Activated naive CD8-positive, alpha-beta T cell treated with anti-CD3 and anti-CD28 coated beads, Interleukin-2, amount 50 U/mL, for 24 hours (primary cell): ENCODE measurements around the gene FOXK2.
A peak's percentile ranks its signal among the peaks of the same experiment; 100 is the strongest.
"Not testable (repeated sequence)": the region's sequence is repeated elsewhere in the genome, so short reads cannot be mapped to it uniquely, and the experiment has no call there.

Source experiments
- ATAC-seq: fragments of 150-1000 bp; cut with Tn5 transposase; one replicate; pipeline ENCODE4 v1.10.0; 2021
- DNase-seq: peaks from one replicate; pipeline ENCODE4 v3.0.0; 2021
- H3K27ac Mint-ChIP-seq: one replicate; pipeline ENCODE4 v1.8.0; 2021; ENCODE audit warnings: mild to moderate bottlenecking, mixed read lengths
- H3K27me3 Mint-ChIP-seq: one replicate; pipeline ENCODE4 v1.8.0; 2021; ENCODE audit warnings: mixed read lengths
- H3K36me3 Mint-ChIP-seq: one replicate; pipeline ENCODE4 v1.8.0; 2021; ENCODE audit warnings: low read depth, mixed read lengths
- H3K4me1 Mint-ChIP-seq: one replicate; pipeline ENCODE4 v1.8.0; 2021; ENCODE audit warnings: mixed read lengths
- H3K4me3 Mint-ChIP-seq: one replicate; pipeline ENCODE4 v1.8.0; 2021; ENCODE audit warnings: mild to moderate bottlenecking, moderate library complexity, mixed read lengths
- H3K9me3 Mint-ChIP-seq: one replicate; pipeline ENCODE4 v1.8.0; 2021; ENCODE audit warnings: mixed read lengths

FOXK2 gene

DNA sequence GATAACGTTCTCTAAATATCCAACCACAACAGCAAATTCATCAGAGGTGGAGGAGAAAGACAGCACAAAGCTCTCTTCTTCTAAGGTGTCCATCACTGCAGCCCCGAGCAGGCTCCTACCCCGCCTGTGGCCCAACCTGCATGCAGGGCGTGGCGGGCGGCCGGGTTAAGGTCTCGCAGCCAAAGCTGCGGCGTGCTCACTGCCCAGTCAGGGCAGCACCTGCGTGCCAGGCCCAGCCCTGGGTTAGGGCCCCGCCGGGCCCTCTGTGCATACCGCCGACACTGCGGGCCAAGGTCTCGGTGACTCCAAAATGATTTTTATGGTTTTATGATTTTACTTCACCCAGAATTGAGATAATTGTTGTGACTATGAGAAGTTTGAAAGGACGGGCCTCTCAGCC is 57.8 kb downstream of the FOXK2 start:
- no peak for ATAC-seq
- Mint-ChIP-seq H3K36me3 (peaks cover 37% of the 10 kb centered on the region), H3K4me1 (no peaks in the 10 kb centered on the region)

DNA sequence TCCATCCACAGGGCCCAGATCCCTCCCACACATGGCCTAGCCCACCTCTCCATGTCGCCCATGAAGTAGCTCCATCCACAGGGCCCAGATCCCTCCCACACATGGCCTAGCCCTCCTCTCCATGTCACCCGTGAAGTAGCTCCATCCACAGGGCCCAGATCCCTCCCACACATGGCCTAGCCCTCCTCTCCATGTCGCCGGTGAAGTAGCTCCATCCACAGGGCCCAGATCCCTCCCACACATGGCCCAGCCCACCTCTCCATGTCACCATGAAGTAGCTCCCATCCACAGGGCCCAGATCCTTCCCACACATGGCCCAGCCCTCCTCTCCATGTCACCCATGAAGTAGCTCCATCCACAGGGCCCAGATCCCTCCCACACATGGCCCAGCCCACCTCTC is 60.4 kb downstream of the FOXK2 start:
- not testable (repeated sequence) for DNase-seq, H3K27ac Mint-ChIP-seq, H3K4me3 Mint-ChIP-seq, H3K4me1 Mint-ChIP-seq, H3K27me3 Mint-ChIP-seq, H3K9me3 Mint-ChIP-seq, ATAC-seq
- H3K36me3 Mint-ChIP-seq: peaks cover 30% of the 10 kb centered on the region

More for the DNA sequence above, 57.8 kb downstream of the FOXK2 start:
- Mint-ChIP-seq H3K4me3 (no peak overlapping the region), H3K27me3 (no peaks in the 10 kb centered on the region), H3K27ac (no peak overlapping the region), H3K9me3 (no peaks in the 10 kb centered on the region)
- DNase-seq: no peak

DNA sequence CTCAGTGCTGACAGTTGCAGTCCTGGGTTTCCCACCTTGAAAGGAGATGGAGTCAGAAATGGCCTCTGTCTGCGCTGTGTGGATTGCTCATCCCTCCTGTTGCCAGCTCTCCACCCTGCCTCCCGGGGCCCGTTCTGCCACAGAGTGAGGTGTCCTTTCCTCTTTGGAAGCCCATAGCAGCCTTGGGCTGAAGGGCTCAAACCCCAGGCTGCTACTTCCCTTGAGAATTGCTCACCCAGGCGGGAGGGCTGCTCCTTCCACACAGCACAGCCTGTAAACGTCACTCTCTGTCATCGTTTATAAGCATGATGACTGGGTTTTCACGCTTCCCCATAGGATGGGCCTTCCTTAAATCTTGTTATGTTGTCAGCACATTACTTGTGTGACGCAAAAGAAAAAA is 62.7 kb downstream of the FOXK2 start:
- Mint-ChIP-seq H3K27me3 (no peaks in the 10 kb centered on the region), H3K9me3 (no peaks in the 10 kb centered on the region), H3K4me1 (peaks cover 15% of the 10 kb centered on the region), H3K27ac (no peak overlapping the region), H3K36me3 (peaks cover 32% of the 10 kb centered on the region), H3K4me3 (no peak overlapping the region)
- ATAC-seq: no peak
- no peak for DNase-seq

DNA sequence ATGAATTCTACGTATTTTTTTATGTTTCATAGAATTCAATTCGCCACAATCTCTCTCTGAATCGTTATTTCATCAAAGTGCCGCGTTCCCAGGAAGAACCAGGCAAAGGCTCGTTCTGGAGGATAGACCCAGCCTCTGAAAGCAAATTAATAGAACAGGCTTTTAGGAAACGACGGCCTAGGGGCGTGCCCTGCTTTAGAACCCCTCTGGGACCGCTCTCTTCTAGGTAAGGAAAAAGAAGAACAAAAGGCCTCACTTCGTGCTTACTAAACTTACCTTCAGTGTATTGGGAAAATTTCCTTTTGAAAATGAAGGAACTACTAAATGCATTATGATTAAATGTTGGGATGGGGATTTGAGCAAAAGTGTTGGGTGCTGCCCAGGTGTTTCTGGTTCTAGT is 63.2 kb downstream of the FOXK2 start:
- H3K27ac Mint-ChIP-seq: no peak overlapping the region
- peaks cover 20% of the 10 kb centered on the region for H3K4me1 Mint-ChIP-seq
- peaks cover 37% of the 10 kb centered on the region for H3K36me3 Mint-ChIP-seq
- DNase-seq: no peak
- no peak overlapping the region for H3K4me3 Mint-ChIP-seq
- no peaks in the 10 kb centered on the region for H3K9me3 Mint-ChIP-seq
- ATAC-seq: no peak
- no peaks in the 10 kb centered on the region for H3K27me3 Mint-ChIP-seq

DNA sequence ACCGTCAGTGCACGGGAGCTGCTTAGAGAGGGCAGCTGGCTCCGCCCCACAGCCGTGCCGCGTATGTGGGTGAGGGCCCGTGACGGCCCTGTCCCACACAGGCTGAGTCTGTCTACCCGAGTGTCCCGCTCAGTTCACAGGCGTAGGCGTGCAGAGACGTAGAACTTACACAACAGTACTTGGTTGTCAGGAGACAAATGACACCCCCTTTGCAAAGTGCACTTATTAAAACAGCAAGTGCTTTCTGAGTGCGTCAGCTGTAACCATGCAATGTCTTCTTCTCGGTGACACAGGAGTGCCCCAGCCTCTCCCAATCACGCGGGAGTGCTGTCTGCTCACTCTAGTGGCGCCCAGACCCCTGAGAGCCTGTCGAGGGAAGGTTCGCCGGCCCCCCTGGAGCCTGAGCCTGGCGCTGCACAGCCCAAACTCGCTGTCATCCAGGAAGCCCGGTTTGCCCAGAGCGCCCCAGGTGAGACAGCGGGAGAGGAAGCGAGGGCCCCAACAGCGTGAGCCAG is 64.2 kb downstream of the FOXK2 start:
- Mint-ChIP-seq H3K27ac (no peak overlapping the region), H3K9me3 (no peaks in the 10 kb centered on the region), H3K4me1 (peaks cover 23% of the 10 kb centered on the region), H3K27me3 (no peaks in the 10 kb centered on the region), H3K36me3 (peaks cover 35% of the 10 kb centered on the region), H3K4me3 (no peak overlapping the region)
- ATAC-seq: peak; percentile 68
- DNase-seq: no peak

DNA sequence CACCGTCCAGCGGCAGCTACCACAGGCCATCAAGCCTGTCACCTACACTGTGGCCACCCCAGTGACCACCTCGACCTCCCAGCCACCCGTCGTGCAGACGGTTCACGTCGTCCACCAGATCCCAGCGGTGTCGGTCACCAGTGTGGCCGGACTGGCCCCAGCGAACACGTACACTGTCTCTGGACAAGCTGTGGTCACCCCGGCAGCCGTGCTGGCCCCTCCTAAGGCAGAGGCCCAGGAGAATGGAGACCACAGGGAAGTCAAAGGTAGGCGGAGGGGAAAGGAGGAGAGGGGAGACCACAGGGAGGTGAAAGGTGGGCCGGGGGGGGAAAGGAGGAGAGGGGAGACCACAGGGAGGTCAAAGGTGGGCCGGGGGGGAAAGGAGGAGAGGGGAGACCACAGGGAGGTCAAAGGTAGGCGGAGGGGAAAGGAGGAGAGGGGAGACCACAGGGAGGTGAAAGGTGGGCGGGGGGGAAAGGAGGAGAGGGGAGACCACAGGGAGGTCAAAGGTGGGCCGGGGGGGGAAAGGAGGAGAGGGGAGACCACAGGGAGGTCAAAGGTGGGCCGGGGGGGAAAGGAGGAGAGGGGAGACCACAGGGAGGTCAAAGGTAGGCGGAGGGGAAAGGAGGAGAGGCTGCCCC is 66.5 kb downstream of the FOXK2 start:
- H3K27me3 Mint-ChIP-seq, ATAC-seq, H3K4me3 Mint-ChIP-seq, H3K9me3 Mint-ChIP-seq: not testable (repeated sequence)
- H3K36me3 Mint-ChIP-seq: peaks cover 30% of the 10 kb centered on the region
- peak; percentile 35 for DNase-seq
- H3K4me1 Mint-ChIP-seq: peaks cover 25% of the 10 kb centered on the region
- peak overlapping the region; percentile 65 for H3K27ac Mint-ChIP-seq

DNA sequence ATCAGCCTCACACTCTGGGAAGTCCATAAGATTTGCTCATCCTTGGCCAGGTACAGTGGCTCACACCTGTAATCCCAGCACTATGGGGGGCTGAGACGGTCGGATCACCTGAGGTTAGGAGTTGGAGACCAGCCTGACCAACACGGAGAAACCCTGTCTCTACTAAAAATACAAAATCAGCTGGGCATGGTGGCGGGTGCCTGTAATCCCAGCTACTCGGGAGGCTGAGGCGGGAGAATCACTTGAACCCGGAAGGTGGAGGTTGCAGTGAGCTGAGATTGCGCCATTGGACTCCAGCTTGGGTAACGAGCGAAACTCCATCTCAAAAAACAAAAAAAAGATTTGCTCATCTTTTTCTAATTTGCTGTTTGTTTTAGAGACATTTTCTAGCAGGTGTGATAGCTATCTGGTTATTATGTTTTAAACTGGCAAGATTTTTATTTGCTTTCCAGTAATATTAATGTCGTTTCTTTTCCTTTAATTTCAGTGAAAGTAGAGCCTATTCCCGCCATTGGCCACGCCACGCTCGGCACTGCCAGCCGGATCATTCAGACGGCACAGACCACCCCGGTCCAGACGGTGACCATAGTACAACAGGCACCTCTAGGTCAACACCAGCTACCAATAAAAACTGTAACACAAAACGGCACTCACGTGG is 67.2 kb downstream of the FOXK2 start:
- peaks cover 30% of the 10 kb centered on the region for H3K36me3 Mint-ChIP-seq

DNA sequence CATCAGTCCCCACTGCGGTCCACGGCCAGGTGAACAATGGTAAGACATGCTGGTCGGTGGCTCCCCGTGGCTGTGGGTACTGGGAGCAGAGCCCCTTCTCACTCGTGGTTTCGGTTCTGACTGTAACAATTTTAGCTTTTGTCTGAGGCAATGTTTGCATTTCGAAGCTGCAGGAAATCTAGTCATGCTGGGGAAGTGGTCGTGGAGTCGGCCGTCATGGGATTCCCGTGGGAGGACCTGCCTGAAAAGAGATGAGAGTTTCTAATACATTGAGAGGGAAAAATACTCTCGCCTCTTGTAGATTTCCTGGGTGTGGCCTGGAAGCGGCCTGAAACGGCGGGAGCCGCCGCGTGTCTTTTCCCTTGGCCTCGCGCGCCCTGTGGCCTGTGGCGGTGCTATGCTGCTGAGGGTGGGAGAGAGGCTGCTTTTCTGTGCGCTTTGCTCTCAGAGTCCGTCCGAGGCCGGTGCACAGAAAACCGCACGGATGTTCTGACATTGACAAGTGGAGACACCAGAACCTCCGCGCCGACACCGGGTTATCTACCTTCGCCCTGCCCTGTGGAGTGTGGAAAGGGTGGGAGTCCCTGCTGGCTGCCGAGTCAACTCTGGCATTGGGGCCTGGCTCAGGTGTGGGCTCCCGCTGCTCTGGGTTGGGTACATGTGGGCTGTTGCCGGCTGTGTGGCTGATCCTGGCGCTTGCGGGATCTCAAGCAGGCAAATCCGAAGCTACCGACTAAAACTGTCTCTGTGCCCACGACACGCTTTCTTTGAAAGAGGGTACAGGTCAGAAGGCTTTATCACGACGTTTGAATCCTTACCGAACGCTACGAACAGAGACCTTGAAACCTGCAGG is 67.9 kb downstream of the FOXK2 start:
- DNase-seq (no peak), ATAC-seq (peak; percentile 12)
- no peak overlapping the region for H3K4me3 Mint-ChIP-seq
- H3K27ac Mint-ChIP-seq: peak overlapping the region; percentile 47
- H3K36me3 Mint-ChIP-seq: peaks cover 30% of the 10 kb centered on the region
- peaks cover 36% of the 10 kb centered on the region for H3K4me1 Mint-ChIP-seq
- H3K27me3 Mint-ChIP-seq: no peaks in the 10 kb centered on the region
- H3K9me3 Mint-ChIP-seq: no peaks in the 10 kb centered on the region

More for the DNA sequence above, 67.2 kb downstream of the FOXK2 start:
- Mint-ChIP-seq H3K4me1 (peaks cover 28% of the 10 kb centered on the region), H3K27ac (peak overlapping the region; percentile 47), H3K4me3 (no peak overlapping the region), H3K9me3 (no peaks in the 10 kb centered on the region), H3K27me3 (no peaks in the 10 kb centered on the region)
- DNase-seq (no peak), ATAC-seq (no peak)

DNA sequence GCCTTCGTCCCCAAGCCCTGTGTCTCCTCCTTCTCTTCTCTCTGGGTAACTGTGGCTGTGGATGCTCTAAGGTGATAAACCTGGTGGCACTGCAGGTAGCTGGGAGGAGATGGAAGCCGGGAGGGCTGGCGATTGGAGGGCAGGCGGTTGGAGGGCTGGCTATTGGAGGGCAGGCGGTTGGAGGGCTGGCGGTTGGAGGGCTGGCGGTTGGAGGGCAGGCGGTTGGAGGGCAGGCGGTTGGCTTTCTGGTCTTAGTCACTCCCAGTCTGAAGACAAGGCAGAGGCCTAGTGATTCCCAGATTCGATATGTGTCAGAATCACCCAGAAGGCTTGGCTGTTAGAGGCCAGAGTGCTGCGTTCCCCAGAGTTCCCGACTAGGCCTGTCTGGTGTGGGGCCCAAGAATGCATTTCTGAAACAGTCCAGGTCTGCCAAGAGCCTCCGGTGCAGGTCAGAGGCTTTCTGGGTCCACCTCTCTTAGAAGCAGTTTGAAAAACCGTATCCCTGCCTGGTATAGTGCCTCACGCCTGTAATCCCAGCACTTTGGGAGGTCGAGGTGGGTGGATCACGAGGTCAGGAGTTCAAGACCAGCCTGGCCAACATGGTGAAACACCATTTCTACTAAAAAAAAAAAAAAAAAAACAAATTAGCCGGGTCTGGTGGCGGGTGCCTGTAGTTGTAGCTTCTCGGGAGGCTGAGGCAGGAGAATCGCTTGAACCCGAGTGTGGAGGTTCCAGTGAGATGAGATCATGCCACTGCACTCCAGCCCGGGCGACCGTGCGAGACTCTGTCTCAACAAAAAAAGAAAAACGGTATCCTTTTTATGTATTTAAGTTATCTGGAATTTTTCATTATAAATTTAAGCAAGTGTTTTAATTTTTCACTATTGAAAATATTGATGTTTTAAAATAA is 69.0 kb downstream of the FOXK2 start:
- peaks cover 26% of the 10 kb centered on the region for H3K36me3 Mint-ChIP-seq
- no peak for ATAC-seq

DNA sequence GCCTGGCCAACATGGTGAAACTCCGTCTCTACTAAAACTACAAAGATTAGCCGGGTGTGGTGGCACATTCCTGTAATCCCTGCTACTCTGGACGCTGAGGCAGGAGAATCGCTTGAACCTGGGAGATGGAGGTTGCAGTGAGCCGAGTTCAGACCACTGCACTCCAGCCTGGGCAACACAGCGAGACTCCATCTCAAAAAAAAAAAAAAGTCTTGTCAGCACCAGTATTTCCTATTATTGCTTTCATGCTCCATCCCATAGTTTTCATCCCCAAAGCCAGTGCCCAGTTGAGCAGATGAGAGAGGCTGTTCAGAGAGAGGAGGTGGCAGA is 70.3 kb downstream of the FOXK2 start:
- ATAC-seq: no peak
- Mint-ChIP-seq H3K27ac (no peak overlapping the region), H3K9me3 (no peaks in the 10 kb centered on the region), H3K4me3 (no peak overlapping the region), H3K4me1 (peaks cover 52% of the 10 kb centered on the region), H3K27me3 (no peaks in the 10 kb centered on the region), H3K36me3 (peaks cover 24% of the 10 kb centered on the region)
- DNase-seq: no peak

More for the DNA sequence above, 69.0 kb downstream of the FOXK2 start:
- Mint-ChIP-seq H3K4me1 (peaks cover 43% of the 10 kb centered on the region), H3K4me3 (no peak overlapping the region), H3K27me3 (no peaks in the 10 kb centered on the region), H3K9me3 (no peaks in the 10 kb centered on the region), H3K27ac (peak overlapping the region; percentile 49)
- no peak for DNase-seq

DNA sequence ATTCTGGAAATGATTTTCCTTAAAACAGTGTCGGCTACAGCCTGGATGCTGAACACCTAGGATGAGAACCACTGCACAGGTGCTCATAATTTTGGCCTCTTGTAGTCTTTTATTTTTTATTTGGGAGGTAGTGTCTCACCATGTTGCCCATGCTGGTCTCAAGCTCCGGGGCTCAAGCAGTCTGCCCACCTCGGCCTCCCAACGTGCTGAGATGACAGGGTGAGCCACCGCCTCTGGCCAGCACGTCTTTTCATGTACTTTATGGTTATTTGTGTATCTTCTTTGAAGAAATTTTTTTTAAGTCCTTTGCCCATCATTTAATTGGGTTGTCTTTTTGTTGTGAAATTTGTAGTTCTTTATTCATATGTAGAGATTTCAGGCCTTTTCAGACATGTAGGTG is 70.7 kb downstream of the FOXK2 start:
- no peak for ATAC-seq
- Mint-ChIP-seq H3K4me1 (peaks cover 53% of the 10 kb centered on the region), H3K9me3 (no peaks in the 10 kb centered on the region), H3K27me3 (no peaks in the 10 kb centered on the region), H3K27ac (peak overlapping the region; percentile 13), H3K4me3 (no peak overlapping the region), H3K36me3 (peaks cover 20% of the 10 kb centered on the region)
- no peak for DNase-seq

DNA sequence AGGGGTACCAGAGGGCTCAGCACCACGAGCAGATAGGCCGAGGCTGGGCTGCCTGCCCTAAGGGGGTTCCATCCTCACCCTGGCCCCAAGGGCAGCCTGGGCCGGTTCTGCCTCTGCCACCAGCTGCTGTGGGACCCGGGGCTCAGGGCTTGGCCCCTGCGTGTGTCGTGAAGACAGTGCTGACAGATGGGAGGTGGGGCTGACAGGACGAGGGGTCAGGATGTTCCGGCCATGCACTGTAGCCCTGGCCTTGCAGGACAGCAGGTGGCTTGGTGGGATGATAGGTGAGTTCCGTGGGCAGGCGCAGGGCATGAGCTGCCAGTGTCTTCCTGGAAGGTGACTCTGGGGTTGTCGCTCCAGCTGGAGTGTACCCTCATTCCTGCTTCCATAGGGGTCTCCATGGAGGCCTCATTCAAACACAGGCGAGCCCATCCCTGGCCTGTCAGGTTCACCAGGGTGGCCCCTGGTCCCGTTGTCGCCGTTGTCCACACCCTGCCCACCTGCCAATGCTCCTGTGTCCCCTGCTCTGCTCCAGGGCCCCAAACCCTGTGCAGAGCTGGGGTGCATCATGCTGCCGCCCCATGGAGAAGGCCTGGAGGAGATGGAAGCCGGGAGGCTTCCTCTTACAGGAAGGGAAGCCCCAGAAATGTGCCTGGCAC is 71.5 kb downstream of the FOXK2 start:
- Mint-ChIP-seq H3K27me3 (no peaks in the 10 kb centered on the region), H3K36me3 (peaks cover 13% of the 10 kb centered on the region), H3K4me1 (peaks cover 48% of the 10 kb centered on the region), H3K4me3 (no peak overlapping the region), H3K9me3 (no peaks in the 10 kb centered on the region), H3K27ac (no peak overlapping the region)
- DNase-seq (no peak), ATAC-seq (no peak)

DNA sequence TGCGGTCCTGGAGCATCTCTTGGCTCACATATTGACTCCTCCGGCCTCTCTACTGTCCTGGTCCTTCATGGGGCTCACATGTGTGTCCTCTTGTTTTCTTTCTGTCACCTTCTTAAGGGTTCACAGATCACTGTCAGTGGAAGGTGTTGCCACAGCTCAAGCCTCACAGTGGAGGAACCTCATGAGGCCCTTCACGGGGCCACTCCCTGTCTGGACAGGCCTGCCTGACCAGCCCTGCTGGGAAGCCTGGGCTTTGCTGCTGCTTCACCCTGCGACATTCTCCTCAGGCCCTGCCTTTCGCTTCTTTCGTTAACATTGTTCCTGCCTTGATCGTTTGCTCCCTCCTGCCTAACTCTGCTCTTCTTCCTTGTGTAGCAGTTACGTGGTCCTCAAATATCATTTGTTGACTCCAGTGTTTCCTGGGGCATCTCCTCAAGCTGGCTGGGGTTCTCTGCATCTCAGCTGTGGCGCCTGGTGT is 72.8 kb downstream of the FOXK2 start:
- Mint-ChIP-seq H3K4me3 (no peak overlapping the region), H3K27me3 (no peaks in the 10 kb centered on the region), H3K9me3 (no peaks in the 10 kb centered on the region), H3K36me3 (peaks cover 10% of the 10 kb centered on the region), H3K27ac (peak overlapping the region; percentile 83), H3K4me1 (peaks cover 42% of the 10 kb centered on the region)
- ATAC-seq: no peak
- no peak for DNase-seq
